GM12875 (cell line): ENCODE measurements around the gene PRR23E.

Source experiments
- H3K4me3 ChIP-seq: one replicate; pipeline ENCODE4 v1.5.1; 2011; ENCODE audit warnings: low read depth, low read length, control low read depth
- TF ChIP-seq, protein P1 (sequence below): IDR thresholded peaks from 2 replicates; pipeline ENCODE4 v1.5.1; 2011; ENCODE audit warnings: low read depth, mild to moderate bottlenecking, control low read depth, inconsistent platforms, low read length, moderate library complexity, borderline replicate concordance; ENCODE audit not compliant: insufficient read depth

The PRR23E gene

DNA sequence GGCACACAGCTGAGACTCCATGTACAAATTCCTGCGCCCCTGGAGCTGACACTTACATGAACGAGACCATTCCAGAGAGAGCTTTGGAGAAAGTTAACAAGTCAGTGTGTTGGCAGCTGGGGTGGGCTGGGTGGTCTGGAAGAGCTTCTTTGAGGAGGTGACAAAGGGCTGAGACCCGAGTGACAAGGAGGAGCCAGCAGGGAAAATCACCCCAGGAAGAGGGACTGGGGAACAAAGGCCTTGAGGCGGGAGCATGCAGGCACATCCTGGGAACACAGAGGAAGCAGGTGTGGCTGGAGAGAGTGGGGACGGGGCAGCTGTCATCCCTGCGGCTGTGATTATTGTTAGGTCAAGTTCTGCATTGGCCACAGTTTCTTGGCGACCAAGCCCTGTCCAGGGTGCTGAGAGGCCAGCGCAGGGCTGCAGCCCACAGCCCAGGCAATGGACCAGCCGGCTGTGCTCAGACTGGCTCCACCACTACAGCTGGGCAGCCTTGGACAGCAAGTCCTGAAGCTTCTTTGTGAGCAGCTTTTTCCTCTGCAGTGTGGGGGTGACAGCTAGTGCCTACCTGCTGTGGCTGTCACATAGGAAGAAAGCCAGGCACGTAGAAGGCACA is 34.2 kb upstream of the PRR23E start:
- H3K4me3 ChIP-seq: no peak overlapping the region
- TF ChIP-seq, protein P1, sequence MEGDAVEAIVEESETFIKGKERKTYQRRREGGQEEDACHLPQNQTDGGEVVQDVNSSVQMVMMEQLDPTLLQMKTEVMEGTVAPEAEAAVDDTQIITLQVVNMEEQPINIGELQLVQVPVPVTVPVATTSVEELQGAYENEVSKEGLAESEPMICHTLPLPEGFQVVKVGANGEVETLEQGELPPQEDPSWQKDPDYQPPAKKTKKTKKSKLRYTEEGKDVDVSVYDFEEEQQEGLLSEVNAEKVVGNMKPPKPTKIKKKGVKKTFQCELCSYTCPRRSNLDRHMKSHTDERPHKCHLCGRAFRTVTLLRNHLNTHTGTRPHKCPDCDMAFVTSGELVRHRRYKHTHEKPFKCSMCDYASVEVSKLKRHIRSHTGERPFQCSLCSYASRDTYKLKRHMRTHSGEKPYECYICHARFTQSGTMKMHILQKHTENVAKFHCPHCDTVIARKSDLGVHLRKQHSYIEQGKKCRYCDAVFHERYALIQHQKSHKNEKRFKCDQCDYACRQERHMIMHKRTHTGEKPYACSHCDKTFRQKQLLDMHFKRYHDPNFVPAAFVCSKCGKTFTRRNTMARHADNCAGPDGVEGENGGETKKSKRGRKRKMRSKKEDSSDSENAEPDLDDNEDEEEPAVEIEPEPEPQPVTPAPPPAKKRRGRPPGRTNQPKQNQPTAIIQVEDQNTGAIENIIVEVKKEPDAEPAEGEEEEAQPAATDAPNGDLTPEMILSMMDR: no peak

DNA sequence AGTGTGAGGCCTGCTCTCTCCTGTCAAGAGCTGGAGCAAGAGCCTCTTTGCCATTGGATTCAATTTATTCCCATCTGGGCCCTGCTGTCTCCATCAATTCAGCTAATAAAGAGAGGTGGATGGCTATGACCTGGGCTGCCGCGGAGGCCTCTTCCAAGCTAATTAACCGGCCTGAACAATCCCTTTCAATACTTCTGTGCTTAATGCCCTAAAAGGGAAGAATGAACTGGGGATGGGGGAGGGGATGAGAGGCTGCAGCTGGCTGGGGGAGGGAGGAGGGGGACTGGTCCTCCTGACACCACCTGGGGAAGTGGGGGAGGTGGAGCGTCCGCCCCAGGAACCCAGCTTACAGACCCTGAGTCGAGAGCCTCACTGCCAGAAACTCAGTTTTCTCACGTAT is 33.4 kb upstream of the PRR23E start:
- no peak overlapping the region for H3K4me3 ChIP-seq
- TF ChIP-seq, protein P1: no peak

GRCh38 chr3:127161236-127161635 is 31.7 kb upstream of the PRR23E start:
- no peak overlapping the region for H3K4me3 ChIP-seq
- TF ChIP-seq, protein P1: no peak

DNA sequence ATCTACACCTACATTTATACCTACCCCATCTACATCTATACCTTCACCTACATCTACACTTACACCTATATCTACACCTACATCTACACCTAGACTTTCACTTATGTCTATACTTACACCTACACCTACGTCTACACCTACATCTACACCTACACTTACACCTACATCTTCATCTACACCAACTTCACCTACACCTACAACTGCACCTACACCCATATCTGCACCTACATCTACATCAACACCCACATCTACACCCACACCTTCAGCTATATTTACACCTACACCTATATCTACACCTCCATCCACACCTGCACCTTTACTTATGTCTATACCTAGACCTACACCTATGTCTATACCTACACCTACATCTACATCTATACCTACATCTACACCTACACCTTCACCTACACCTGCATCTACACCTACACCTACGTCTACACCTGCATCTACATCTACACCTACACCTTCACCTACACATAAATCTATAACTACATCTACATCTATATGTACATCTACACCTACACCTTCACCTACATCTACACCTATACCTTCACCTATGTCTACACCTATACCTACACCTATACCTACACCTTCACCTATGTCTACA is 30.9 kb upstream of the PRR23E start:
- no peak overlapping the region for H3K4me3 ChIP-seq
- TF ChIP-seq, protein P1: no peak

GRCh38 chr3:127162947-127163645 is 29.8 kb upstream of the PRR23E start:
- TF ChIP-seq, protein P1: no peak
- no peak overlapping the region for H3K4me3 ChIP-seq

DNA sequence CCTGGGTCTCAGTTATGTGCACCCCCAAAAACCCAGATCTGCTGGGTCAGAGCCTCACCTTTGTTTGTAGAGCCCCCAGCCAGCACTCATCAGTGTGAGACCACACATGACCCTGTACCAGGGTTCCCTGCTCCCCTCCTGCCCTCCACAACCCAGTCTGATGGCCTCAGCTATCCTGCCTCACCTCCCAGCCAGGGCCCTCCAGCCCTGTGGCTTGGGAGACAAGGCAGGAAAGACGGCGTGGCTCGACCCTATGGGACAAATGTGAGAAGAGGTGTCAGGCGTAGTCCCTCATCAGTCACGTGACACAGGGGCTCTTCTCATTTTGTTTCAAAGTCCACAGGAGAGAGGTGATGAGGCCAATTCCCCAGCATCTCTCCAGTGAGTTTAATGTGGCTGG is 28.3 kb upstream of the PRR23E start:
- TF ChIP-seq, protein P1: no peak

GRCh38 chr3:127165036-127165435 is 27.9 kb upstream of the PRR23E start:
- H3K4me3 ChIP-seq: no peak overlapping the region
- TF ChIP-seq, protein P1: no peak

More for the DNA sequence above, 28.3 kb upstream of the PRR23E start:
- no peak overlapping the region for H3K4me3 ChIP-seq
